Neural progenitor cell (in vitro differentiated cells): Measurements from ENCODE around the gene TREX2.

ENCODE experiments used
- EZH2 ChIP-seq: fragments of 200-600 bp; sonication (generic); IDR thresholded peaks from 2 replicates; pipeline ENCODE4 v1.6.1; 2017; ENCODE audit warnings: antibody characterized with exemption, mild to moderate bottlenecking, moderate library complexity
- EZH2phosphoT487 ChIP-seq: fragments of 200-600 bp; sonication (generic); IDR thresholded peaks from 2 replicates; pipeline ENCODE4 v1.6.1; 2017; ENCODE audit warnings: antibody characterized with exemption
- TF ChIP-seq, protein P1 (sequence below): fragments of 200-600 bp; sonication (generic); IDR thresholded peaks from 2 replicates; pipeline ENCODE4 v1.5.1; 2017; ENCODE audit warnings: antibody characterized with exemption, mild to moderate bottlenecking

DNA sequence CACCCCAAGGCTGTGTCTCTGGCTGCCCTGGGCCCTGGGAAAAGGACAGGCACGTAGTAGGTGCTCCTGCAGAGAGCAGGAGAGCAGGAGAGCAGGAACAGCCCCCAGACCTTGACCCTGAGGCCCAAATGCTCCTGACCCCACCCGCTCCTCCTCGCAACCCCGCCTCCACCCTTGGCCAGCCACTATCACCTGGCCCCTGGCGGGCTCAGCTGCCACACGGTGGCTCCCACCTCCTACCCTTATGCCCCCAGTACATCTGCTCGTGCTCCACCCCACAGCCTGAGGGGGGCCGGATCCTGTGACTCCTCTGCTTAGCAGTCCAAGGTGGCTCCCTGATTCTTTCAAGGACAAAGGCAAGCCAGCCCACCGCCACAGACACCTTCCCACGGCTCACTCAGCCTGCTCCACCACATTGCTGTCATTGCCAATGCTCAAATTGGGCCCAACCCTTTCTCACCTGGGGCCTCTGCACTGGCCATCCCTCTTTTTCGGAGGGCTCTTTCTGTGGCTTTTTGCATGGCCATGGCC, 30.0 kb upstream of the TREX2 start:
- TF ChIP-seq EZH2phosphoT487 (no peak), EZH2 (no peak)
- TF ChIP-seq, protein P1, sequence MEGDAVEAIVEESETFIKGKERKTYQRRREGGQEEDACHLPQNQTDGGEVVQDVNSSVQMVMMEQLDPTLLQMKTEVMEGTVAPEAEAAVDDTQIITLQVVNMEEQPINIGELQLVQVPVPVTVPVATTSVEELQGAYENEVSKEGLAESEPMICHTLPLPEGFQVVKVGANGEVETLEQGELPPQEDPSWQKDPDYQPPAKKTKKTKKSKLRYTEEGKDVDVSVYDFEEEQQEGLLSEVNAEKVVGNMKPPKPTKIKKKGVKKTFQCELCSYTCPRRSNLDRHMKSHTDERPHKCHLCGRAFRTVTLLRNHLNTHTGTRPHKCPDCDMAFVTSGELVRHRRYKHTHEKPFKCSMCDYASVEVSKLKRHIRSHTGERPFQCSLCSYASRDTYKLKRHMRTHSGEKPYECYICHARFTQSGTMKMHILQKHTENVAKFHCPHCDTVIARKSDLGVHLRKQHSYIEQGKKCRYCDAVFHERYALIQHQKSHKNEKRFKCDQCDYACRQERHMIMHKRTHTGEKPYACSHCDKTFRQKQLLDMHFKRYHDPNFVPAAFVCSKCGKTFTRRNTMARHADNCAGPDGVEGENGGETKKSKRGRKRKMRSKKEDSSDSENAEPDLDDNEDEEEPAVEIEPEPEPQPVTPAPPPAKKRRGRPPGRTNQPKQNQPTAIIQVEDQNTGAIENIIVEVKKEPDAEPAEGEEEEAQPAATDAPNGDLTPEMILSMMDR: no peak
